NCI-H2227 (cell line): ENCODE results near the gene PBX1.
A peak's percentile ranks its signal among the peaks of the same experiment; 100 is the strongest.

Source experiments
- DNase-seq: peaks from one replicate; lab custom pipeline; 2025; ENCODE audit not compliant: unreplicated experiment; lab: John Stamatoyannopoulos, UW

Gene PBX1

GRCh38 chr1:164801246-164801731 is 242.3 kb downstream of the PBX1 start:
- DNase-seq = peak; percentile 9

- DNase-seq = no peak
Observed at GRCh38 chr1:164801791-164802502, 243.0 kb downstream of the PBX1 start.

GRCh38 chr1:164802529-164803282 is 243.7 kb downstream of the PBX1 start:
- no peak for DNase-seq

- no peak for DNase-seq
Observed at GRCh38 chr1:164803366-164803765, 244.4 kb downstream of the PBX1 start.

GRCh38 chr1:164804366-164804765 is 245.4 kb downstream of the PBX1 start:
- no peak for DNase-seq

GRCh38 chr1:164805399-164805798 is 246.4 kb downstream of the PBX1 start:
- DNase-seq = no peak

GRCh38 chr1:164806531-164806930 is 247.5 kb downstream of the PBX1 start:
- DNase-seq = no peak

- DNase-seq = no peak
Observed at GRCh38 chr1:164813776-164814175, 254.8 kb downstream of the PBX1 start.

- no peak for DNase-seq
Observed at GRCh38 chr1:164821648-164822047, 262.7 kb downstream of the PBX1 start.

- no peak for DNase-seq
Observed at GRCh38 chr1:164823486-164824279, 264.7 kb downstream of the PBX1 start.

GRCh38 chr1:164824542-164824941 is 265.6 kb downstream of the PBX1 start:
- DNase-seq = peak; percentile 7

- DNase-seq = peak; percentile 5
Observed at GRCh38 chr1:164830628-164831027, 271.6 kb downstream of the PBX1 start.

- no peak for DNase-seq
Observed at GRCh38 chr1:164834641-164835040, 275.7 kb downstream of the PBX1 start.

GRCh38 chr1:164836614-164837018 is 277.6 kb downstream of the PBX1 start:
- peak; percentile 97 for DNase-seq

GRCh38 chr1:164838786-164839185 is 279.8 kb downstream of the PBX1 start:
- no peak for DNase-seq

- no peak for DNase-seq
Observed at GRCh38 chr1:164840936-164841335, 282.0 kb downstream of the PBX1 start.

GRCh38 chr1:164841702-164842465 is 282.9 kb downstream of the PBX1 start:
- no peak for DNase-seq

- no peak for DNase-seq
Observed at GRCh38 chr1:164842870-164843269, 283.9 kb downstream of the PBX1 start.

- DNase-seq = no peak
Observed at GRCh38 chr1:164843743-164844500, 284.9 kb downstream of the PBX1 start.
